Muscle of leg (tissue), 16 donors: ENCODE results near the gene CLEC18B. TPM values are rescaled to one million over a fixed set of nuclear protein-coding genes. Genes with fewer than 3 reads are reported as not detected.
"Not testable (repeated sequence)": the region's sequence is repeated elsewhere in the genome, so short reads cannot be mapped to it uniquely, and the experiment has no call there.

Experiments
- DNase-seq: peaks from one replicate; pipeline ENCODE4 v3.0.0; 2013
- H3K27ac ChIP-seq: one replicate; pipeline ENCODE4 v1.5.1; 2013; ENCODE audit warnings: mild to moderate bottlenecking, low read length, control low read depth
- H3K27me3 ChIP-seq: one replicate; pipeline ENCODE4 v1.6.1; 2013; ENCODE audit warnings: low read length; ENCODE audit not compliant: control insufficient read depth, insufficient read depth
- H3K36me3 ChIP-seq: one replicate; pipeline ENCODE4 v1.6.1; 2013; ENCODE audit warnings: low read length; ENCODE audit not compliant: control insufficient read depth, insufficient read depth
- H3K4me1 ChIP-seq: one replicate; pipeline ENCODE4 v1.6.1; 2013; ENCODE audit warnings: low read length; ENCODE audit not compliant: control insufficient read depth, insufficient read depth
- H3K4me3 ChIP-seq: one replicate; pipeline ENCODE4 v1.5.1; 2013; ENCODE audit warnings: low read length, control low read depth
- H3K9me3 ChIP-seq: replicated peaks from 2 replicates; pipeline ENCODE4 v1.6.1; 2013; ENCODE audit warnings: low read depth, low read length; ENCODE audit not compliant: control insufficient read depth
- WGBS: methylation state at CpG from one replicate; pipeline ENCODE4 v1.1.5; 2013; ENCODE audit warnings: missing lambda C conversion rate; ENCODE audit not compliant: insufficient coverage; 5-methylcytosine and 5-hydroxymethylcytosine counted together
- long read RNA-seq, 11 donors: transcript quantifications; one replicate each; lab custom pipeline, GENCODE V29; 2026
- polyA plus RNA-seq, 8 donors: library from polyadenylated mRNA; unstranded; fragments of 120-200 nt; gene quantifications; one replicate each; pipeline versions ENCODE4 v1.2.1 to v1.2.3, GENCODE V29; 2013; ENCODE audit warnings: inconsistent platforms in 1 of 8, low replicate concordance in 1 of 8; ENCODE audit not compliant: insufficient read length in 8 of 8, insufficient read depth in 1 of 8
- total RNA-seq: library from RNA; stranded (reverse); fragments of 120-200 nt; gene quantifications from one replicate; pipeline ENCODE4 v1.2.4, GENCODE V29; 2013

The CLEC18B gene
- 2.0 TPM for total RNA-seq
- 1 to 10 TPM in 6 of 8 donors, under 1 TPM in 1, not detected in 1; 0.95 to 3.1 (median 1.6) TPM for polyA plus RNA-seq
- long read RNA-seq, donor 1: 0 reads
- long read RNA-seq, donor 2: 0 reads
- long read RNA-seq, donor 3: 0 reads
- long read RNA-seq, donor 4: 0 reads
- long read RNA-seq, donor 5: 0 reads
- long read RNA-seq, donor 6: 0 reads
- long read RNA-seq, donor 7: 0 reads
- long read RNA-seq, donor 8: 0 reads
- long read RNA-seq, donor 9: 0 reads
- long read RNA-seq, donor 10, partial matches to known transcripts: 0 of 1 reads
- long read RNA-seq, donor 10, other reads (novel, unspliced or antisense): 0 of 1 reads
- long read RNA-seq, donor 11: 0 reads

DNA sequence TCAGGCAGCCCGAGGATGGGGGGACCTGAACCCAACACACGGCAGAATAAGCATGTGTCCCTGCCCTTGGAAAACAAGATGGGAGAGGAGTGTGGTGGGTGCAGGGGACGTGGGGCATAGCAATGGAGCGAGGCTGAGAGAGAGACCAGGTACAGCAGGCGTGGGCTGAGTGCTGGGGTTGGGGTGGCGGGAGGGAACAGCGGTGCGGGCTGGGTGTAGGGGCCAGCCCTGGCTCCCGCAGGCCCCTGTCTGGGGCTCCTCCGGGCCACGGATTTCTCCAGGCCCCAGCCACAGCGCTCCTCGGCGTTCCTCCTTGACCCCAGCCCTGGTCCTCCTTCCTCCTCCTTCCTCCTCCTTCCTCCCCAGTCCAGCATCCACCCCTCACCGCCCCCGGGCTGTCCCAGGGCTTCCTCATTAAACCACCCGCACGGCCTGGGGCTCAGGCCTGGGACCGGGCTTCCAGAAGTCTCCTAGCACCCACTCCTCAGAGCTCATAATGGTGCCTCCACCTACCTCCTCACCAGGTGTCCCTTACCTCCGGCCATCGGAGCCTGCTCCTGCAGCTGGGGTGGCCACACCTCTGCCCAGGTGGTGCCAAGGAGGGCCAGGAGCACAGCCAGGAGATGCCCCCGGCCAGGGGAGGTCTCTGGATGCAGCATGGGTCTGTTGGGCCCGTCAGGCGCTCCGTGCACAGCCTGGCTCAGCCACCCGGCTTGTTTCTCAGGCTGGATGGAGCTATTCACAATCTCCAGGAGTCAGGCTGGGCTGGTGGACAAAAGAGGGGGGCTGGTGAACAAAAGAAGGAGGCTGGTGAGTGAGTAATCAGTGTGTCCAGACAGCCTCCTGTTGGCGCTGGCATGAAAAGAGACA is at the start of gene CLEC18B:
TSS of gene CLEC18B (minus strand) at position 867 of the 870 bp plus-strand sequence. CDS start at position 659, 208 bp downstream.
- H3K9me3 ChIP-seq, H3K27ac ChIP-seq, H3K4me1 ChIP-seq, DNase-seq, H3K36me3 ChIP-seq, H3K27me3 ChIP-seq, H3K4me3 ChIP-seq: not testable (repeated sequence)
- no CpG with 5 or more reads among the region's 27 CpGs for WGBS

DNA sequence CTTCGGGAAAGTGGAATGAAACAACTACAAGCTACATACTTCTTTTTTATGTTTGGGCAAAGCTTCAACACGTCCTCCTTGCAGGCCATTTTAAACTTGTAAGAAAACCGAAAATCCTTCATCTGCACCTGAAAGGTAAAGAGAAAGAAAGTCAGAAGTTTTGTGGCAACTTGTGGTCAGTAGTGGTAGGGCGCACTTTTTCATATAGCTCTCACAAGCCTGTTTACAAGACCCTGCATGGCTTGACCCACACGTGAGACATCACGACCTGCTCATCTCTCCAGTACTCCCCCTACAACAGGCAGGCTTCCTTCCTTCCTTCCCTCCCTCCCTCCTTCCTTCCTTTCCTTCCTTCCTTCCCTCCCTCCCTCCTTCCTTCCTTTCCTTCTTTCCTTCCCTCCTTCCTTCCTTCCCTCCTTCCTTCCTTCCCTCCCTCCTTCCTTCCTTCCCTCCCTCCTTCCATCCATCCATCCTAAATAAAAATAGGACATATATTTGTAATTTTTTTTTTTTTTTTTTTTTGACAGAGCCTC is 48.7 kb upstream of the CLEC18B start:
- Histone ChIP-seq H3K27ac (no peak overlapping the region), H3K4me1 (no peaks in the 10 kb centered on the region), H3K9me3 (no peaks in the 10 kb centered on the region), H3K27me3 (no peaks in the 10 kb centered on the region), H3K4me3 (no peak overlapping the region), H3K36me3 (peaks cover 70% of the 10 kb centered on the region)
- DNase-seq: no peak
- WGBS: 70% methylated on average over 1 of the region's 6 CpGs

- Histone ChIP-seq H3K9me3 (no peaks in the 10 kb centered on the region), H3K4me1 (no peaks in the 10 kb centered on the region), H3K27ac (no peak overlapping the region), H3K36me3 (peaks cover 72% of the 10 kb centered on the region), H3K4me3 (no peak overlapping the region), H3K27me3 (no peaks in the 10 kb centered on the region)
- no peak for DNase-seq
- 88% methylated on average over 8 of the region's 9 CpGs for WGBS
These were observed 47.7 kb upstream of the CLEC18B start for GRCh38 chr16:74468807-74469525.

DNA sequence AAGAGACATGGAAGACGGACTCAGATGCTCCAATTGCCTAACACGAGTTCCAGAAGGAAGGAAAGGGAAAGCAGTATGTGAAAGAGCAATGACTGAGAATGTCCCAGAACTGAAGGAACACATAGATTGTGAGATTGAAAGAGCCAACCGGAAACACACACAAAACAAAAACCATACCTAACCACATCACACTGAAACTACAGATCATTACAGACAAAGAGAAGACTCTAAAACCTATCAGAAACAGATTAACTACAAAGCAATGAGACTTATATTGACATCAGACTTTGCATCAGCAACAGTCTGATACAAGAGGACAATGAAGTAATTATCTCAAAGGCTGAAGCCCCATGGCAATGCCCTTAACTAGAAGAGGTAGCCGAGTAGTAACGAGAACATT is 45.6 kb upstream of the CLEC18B start:
- WGBS: 93% methylated on average over 2 of the region's 5 CpGs
- peaks cover 83% of the 10 kb centered on the region for H3K36me3 ChIP-seq
- no peaks in the 10 kb centered on the region for H3K9me3 ChIP-seq
- DNase-seq: no peak
- no peak overlapping the region for H3K4me3 ChIP-seq
- no peaks in the 10 kb centered on the region for H3K27me3 ChIP-seq
- no peaks in the 10 kb centered on the region for H3K4me1 ChIP-seq
- no peak overlapping the region for H3K27ac ChIP-seq

DNA sequence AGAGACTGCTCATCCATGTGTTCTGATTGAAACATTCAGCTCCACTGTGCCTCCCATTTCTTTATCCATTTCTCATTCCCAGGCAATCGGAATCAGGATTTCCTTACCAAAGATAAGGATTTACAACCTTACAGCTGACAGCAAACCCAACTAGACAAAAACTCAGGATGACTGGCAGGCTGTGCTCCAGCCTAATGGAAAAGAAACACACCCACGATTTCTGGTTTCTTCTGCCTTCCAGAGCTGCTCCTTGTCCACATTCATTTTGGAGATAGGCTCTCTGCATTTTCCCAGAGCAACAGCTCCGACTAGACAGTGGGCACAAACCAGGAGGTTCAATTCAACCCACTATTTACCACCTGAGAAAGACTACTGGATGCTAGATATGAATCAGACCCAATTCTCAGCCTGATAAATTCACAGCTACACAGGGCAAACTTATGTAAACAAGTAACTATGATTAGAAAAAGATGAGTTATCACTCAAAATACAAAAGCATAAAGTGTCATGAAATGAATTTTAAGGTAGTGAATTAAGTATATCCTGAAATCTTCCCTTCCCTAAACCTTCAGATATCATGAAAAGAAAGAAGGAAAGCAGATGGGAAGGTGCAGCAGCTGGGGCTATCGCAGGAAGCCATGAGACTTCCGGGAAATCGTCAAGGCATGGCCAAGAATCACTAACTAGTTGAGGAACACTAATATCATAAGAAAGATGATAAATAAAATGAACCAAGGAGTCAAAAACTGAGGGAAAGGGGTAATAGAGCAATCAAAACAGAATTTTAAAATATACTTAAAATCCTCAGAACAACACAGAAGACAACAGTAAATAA is 44.8 kb upstream of the CLEC18B start:
- Histone ChIP-seq H3K27me3 (no peaks in the 10 kb centered on the region), H3K27ac (no peak overlapping the region), H3K4me3 (no peak overlapping the region), H3K36me3 (peaks cover 86% of the 10 kb centered on the region), H3K9me3 (no peaks in the 10 kb centered on the region), H3K4me1 (no peaks in the 10 kb centered on the region)
- 79% methylated on average over 3 of the region's 6 CpGs for WGBS
- no peak for DNase-seq

- no peaks in the 10 kb centered on the region for H3K9me3 ChIP-seq
- peaks cover 88% of the 10 kb centered on the region for H3K36me3 ChIP-seq
- H3K4me3 ChIP-seq: no peak overlapping the region
- H3K27ac ChIP-seq: no peak overlapping the region
- no peaks in the 10 kb centered on the region for H3K27me3 ChIP-seq
- H3K4me1 ChIP-seq: no peaks in the 10 kb centered on the region
- DNase-seq: no peak
- WGBS: 63% methylated on average over 5 of the region's 7 CpGs
These were observed 44.0 kb upstream of the CLEC18B start for GRCh38 chr16:74465281-74465680.

DNA sequence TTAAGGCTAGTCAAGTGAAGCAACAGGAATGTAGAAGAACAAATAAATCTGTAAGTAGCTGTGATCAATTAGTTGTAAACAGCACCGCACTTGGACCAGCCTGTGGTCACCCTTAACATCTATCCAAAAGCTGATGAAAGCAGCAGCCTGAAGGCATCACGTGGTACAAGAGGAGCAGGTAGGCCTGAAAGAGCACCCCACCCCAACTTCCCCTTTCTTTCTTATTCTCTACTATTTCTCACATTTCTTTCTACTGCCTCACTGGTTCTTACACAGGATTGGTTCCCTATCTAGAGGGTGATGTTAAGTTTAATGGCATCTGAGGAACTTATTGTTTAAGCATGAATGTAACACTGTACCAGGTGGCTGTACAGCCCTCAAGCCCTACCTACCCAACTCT is 42.6 kb upstream of the CLEC18B start:
- Histone ChIP-seq H3K36me3 (peaks cover 83% of the 10 kb centered on the region), H3K9me3 (no peaks in the 10 kb centered on the region), H3K27me3 (no peaks in the 10 kb centered on the region), H3K4me1 (no peaks in the 10 kb centered on the region), H3K27ac (no peak overlapping the region), H3K4me3 (no peak overlapping the region)
- no CpG with 5 or more reads among the region's 2 CpGs for WGBS
- no peak for DNase-seq

GRCh38 chr16:74462361-74462760 is 41.1 kb upstream of the CLEC18B start:
- no peaks in the 10 kb centered on the region for H3K4me1 ChIP-seq
- WGBS: 100% methylated on average over 1 of the region's 4 CpGs
- H3K27me3 ChIP-seq: no peaks in the 10 kb centered on the region
- H3K9me3 ChIP-seq: no peaks in the 10 kb centered on the region
- H3K27ac ChIP-seq: no peak overlapping the region
- H3K4me3 ChIP-seq: no peak overlapping the region
- no peak for DNase-seq
- peaks cover 83% of the 10 kb centered on the region for H3K36me3 ChIP-seq

DNA sequence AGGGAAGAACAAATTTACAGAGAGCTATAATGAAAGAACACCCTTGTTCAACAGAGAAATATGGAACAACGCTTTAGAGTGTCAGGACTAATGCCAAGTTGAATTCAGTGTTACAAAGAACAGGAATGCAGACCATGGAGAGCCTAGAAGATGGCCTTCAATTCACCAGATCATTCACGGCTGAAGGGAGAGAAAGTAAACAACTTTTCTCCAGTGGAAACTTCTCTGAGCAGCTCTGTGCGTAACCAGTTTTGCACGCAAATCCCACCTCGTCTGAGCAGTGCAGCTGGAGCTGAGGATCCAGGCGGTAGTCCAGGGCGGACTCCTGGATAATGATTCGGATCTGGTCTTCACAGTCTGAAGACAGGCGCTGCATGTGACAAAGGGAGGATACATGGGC is 40.5 kb upstream of the CLEC18B start:
- H3K36me3 ChIP-seq: peaks cover 82% of the 10 kb centered on the region
- H3K4me3 ChIP-seq: no peak overlapping the region
- 89% methylated on average over 5 of the region's 9 CpGs for WGBS
- H3K27ac ChIP-seq: no peak overlapping the region
- H3K9me3 ChIP-seq: no peaks in the 10 kb centered on the region
- no peaks in the 10 kb centered on the region for H3K27me3 ChIP-seq
- DNase-seq: no peak
- no peaks in the 10 kb centered on the region for H3K4me1 ChIP-seq
